A673 (cell line): ENCODE measurements around the gene GDF9. TPM values are rescaled to one million over a fixed set of nuclear protein-coding genes. Genes with fewer than 3 reads are reported as not detected.

Source experiments
- BruUV-seq: library from RNA; stranded (reverse); fragments of 400-500 nt; replicated peaks from 2 replicates; lab custom pipeline; 2021; lab: Mats Ljungman, UMichigan
- CTCF ChIA-PET: fragments of 300-600 bp; sonication (Branson Sonifier 250); formaldehyde crosslinking; loops from one replicate; lab custom pipeline; 2022; ENCODE audit warnings: antibody characterized with exemption; lab: Charles Lee
- POLR2A ChIA-PET: fragments of 300-600 bp; sonication (Branson Sonifier 250); formaldehyde crosslinking; loops from one replicate; lab custom pipeline; 2022; ENCODE audit warnings: antibody characterized with exemption; ENCODE audit not compliant: low non-redundant PET; lab: Charles Lee
- DNase-seq: peaks from one replicate; pipeline ENCODE4 v3.0.0-alpha.2; 2015; ENCODE audit warnings: low spot score
- H3K27ac ChIP-seq: fragments of 200-600 bp; sonication (generic); 2 replicates; pipeline ENCODE4 v1.5.1; 2016; ENCODE audit warnings: mixed run types, low read depth, mild to moderate bottlenecking, mixed read lengths, antibody characterized with exemption, low read length; ENCODE audit not compliant: poor library complexity, severe bottlenecking
- H3K27me3 ChIP-seq: fragments of 200-600 bp; sonication (generic); replicated peaks from 2 replicates; pipeline ENCODE4 v1.6.1; 2017; ENCODE audit warnings: mixed run types, low read depth, mild to moderate bottlenecking, mixed read lengths, antibody characterized with exemption, low read length; ENCODE audit not compliant: insufficient read depth, poor library complexity
- H3K36me3 ChIP-seq: fragments of 200-600 bp; sonication (generic); 2 replicates; pipeline ENCODE4 v1.6.1; 2016; ENCODE audit warnings: mixed run types, mild to moderate bottlenecking, mixed read lengths, antibody characterized with exemption, low read length; ENCODE audit not compliant: insufficient read depth, poor library complexity, severe bottlenecking
- H3K4me1 ChIP-seq: fragments of 200-600 bp; sonication (generic); 2 replicates; pipeline ENCODE4 v1.6.1; 2017; ENCODE audit warnings: mixed run types, mild to moderate bottlenecking, mixed read lengths, antibody characterized with exemption, low read length; ENCODE audit not compliant: insufficient read depth, poor library complexity, severe bottlenecking
- H3K4me3 ChIP-seq: fragments of 200-600 bp; sonication (generic); 2 replicates; pipeline ENCODE4 v1.5.1; 2016; ENCODE audit warnings: low read depth, mixed run types, mild to moderate bottlenecking, mixed read lengths, low read length; ENCODE audit not compliant: poor library complexity, severe bottlenecking
- H3K9me3 ChIP-seq: fragments of 200-600 bp; sonication (generic); 2 replicates; pipeline ENCODE4 v1.6.1; 2016; ENCODE audit warnings: mixed run types, low read depth, mild to moderate bottlenecking, mixed read lengths, antibody characterized with exemption, low read length; ENCODE audit not compliant: poor library complexity, severe bottlenecking
- EZH2 ChIP-seq: fragments of 200-600 bp; sonication (generic); IDR thresholded peaks from 2 replicates; pipeline ENCODE4 v1.6.1; 2017; ENCODE audit warnings: borderline replicate concordance, low read depth, mild to moderate bottlenecking, mixed read lengths, antibody characterized with exemption, low read length; ENCODE audit not compliant: poor library complexity, severe bottlenecking
- intact Hi-C: fragments of 100-400 bp; cut with micrococcal nuclease; formaldehyde crosslinking; loops from one replicate; pipeline ENCODE4 v1.10.0; 2022; ENCODE audit not compliant: unreplicated experiment
- total RNA-seq: library from RNA; stranded (reverse); gene quantifications from 2 replicates; pipeline ENCODE4 v1.2.3, GENCODE V29; 2021
- TF ChIP-seq, protein P1 (sequence below): fragments of 300-800, 200-600 bp; sonication (generic); conservative IDR thresholded peaks from 2 replicates; pipeline ENCODE4 v1.5.1; 2017; ENCODE audit warnings: low read depth, mild to moderate bottlenecking, antibody characterized with exemption, low read length, moderate library complexity, mixed read lengths

Gene GDF9
- total RNA-seq, 1 experiment from 2014 or later, result 0.32 TPM

DNA sequence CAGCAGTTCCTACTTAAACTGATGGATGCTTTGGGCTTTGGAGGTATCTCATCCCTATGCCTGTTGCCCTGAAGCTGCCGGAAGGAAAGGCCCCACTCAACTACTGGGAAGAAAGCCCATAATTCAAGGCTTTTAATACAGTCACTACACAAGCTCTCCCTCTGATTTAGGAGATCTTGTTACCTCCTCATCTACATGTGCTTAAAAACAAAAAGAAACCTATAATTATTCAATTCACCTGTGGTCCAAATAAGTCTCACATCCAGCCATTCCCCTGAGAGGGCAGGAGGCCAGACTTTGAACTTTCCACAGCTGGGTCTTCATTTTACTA is 6.5 kb upstream of the GDF9 start:
- Histone ChIP-seq H3K4me1 (no peaks in the 10 kb centered on the region), H3K4me3 (no peak overlapping the region), H3K9me3 (no peaks in the 10 kb centered on the region), H3K27ac (no peak overlapping the region), H3K36me3 (peaks cover 29% of the 10 kb centered on the region), H3K27me3 (no peaks in the 10 kb centered on the region)
- CTCF ChIA-PET, result no interaction called here
- intact Hi-C loops, result no loop called here
- no peak for TF ChIP-seq EZH2
- TF ChIP-seq, protein P1, sequence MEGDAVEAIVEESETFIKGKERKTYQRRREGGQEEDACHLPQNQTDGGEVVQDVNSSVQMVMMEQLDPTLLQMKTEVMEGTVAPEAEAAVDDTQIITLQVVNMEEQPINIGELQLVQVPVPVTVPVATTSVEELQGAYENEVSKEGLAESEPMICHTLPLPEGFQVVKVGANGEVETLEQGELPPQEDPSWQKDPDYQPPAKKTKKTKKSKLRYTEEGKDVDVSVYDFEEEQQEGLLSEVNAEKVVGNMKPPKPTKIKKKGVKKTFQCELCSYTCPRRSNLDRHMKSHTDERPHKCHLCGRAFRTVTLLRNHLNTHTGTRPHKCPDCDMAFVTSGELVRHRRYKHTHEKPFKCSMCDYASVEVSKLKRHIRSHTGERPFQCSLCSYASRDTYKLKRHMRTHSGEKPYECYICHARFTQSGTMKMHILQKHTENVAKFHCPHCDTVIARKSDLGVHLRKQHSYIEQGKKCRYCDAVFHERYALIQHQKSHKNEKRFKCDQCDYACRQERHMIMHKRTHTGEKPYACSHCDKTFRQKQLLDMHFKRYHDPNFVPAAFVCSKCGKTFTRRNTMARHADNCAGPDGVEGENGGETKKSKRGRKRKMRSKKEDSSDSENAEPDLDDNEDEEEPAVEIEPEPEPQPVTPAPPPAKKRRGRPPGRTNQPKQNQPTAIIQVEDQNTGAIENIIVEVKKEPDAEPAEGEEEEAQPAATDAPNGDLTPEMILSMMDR, result no peak
- no TSS peak for BruUV-seq
- POLR2A ChIA-PET, result no interaction called here
- no peak for DNase-seq

DNA sequence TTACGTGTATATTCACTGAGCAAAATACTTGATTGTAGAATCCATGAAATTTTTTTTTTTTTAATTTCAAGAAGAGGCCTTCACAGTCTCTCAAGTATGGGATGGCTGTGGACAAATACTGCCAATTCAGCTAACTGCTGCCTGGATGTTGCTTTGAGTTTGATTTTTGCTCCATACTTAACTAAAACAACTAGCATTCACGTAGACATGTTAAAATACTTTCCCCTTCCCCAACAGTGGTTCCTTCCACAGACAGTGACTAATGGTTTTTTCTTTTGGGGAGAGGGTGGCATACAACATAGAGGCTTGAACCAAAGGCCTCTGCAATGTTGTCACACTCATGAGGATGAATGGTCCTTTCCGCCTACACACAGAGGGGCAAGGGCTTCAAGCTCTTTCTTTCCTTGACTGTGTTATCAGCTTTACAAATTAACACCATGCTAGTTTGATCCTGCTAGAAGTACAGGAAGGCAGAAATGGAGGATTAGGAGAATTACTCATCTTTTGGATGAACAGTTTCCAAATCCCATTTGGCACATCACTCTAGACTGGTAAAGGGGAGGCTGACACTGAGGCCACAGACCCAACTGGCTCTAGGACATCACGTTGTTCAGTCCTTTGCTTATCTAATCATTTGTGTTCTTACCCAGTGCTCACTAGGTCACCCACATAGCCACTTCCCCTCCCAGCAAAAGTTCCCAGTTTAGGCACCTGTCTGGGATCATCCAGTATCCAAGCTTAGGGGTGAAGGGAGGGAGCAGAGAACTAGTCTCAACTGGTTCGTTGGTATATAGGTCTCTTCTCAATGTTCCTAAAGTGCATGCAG is 5.4 kb upstream of the GDF9 start:
- Histone ChIP-seq H3K4me1 (peaks cover 4% of the 10 kb centered on the region), H3K9me3 (no peaks in the 10 kb centered on the region), H3K36me3 (peaks cover 33% of the 10 kb centered on the region), H3K27ac (no peak overlapping the region), H3K4me3 (no peak overlapping the region), H3K27me3 (no peaks in the 10 kb centered on the region)
- intact Hi-C loops, result no loop called here
- no peak for DNase-seq
- no TSS peak for BruUV-seq
- TF ChIP-seq, protein P1, result no peak
- TF ChIP-seq EZH2, result no peak
- ChIA-PET POLR2A (no interaction called here), CTCF (no interaction called here)

DNA sequence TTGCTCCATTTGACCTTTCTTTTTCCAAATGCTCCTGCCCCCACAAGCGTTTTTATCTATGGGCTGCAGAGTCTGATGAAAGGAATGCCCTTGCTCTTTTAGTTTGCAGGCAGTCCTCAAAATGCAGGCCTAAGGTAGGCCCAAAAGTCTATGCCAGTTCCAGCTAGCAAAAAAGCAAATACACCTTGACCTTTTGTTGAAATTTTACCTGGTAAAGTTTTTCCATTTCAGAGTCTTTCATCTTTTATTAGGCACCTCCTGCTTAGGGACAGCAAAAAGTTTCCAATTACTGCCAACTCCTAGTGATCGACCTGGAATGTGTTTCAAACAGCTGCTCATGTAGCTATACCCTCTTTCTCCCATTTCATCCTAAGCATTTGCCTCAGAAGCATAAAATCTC is 4.5 kb upstream of the GDF9 start:
- Histone ChIP-seq H3K4me1 (peaks cover 7% of the 10 kb centered on the region), H3K36me3 (peaks cover 33% of the 10 kb centered on the region), H3K4me3 (no peak overlapping the region), H3K9me3 (no peaks in the 10 kb centered on the region), H3K27me3 (no peaks in the 10 kb centered on the region), H3K27ac (no peak overlapping the region)
- ChIA-PET POLR2A (no interaction called here), CTCF (no interaction called here)
- DNase-seq, result no peak
- TF ChIP-seq, protein P1, result no peak
- TF ChIP-seq EZH2, result no peak
- intact Hi-C loops, result no loop called here
- no TSS peak for BruUV-seq
